Neural cell (in vitro differentiated cells): ENCODE results near the gene LYSMD1. TPM values are rescaled to one million over a fixed set of nuclear protein-coding genes. Genes with fewer than 3 reads are reported as not detected.

Experiments used
- H2AFZ ChIP-seq: fragments of 200-600, 300-800 bp; sonication (generic), shearing (Covaris generic); 2 replicates; pipeline ENCODE4 v1.6.0; 2014; ENCODE audit warnings: low read depth, mild to moderate bottlenecking, antibody characterized with exemption, low read length, moderate library complexity
- H3F3A ChIP-seq: fragments of 200-600 bp; shearing (Covaris generic); 2 replicates; pipeline ENCODE4 v1.6.1; 2016; ENCODE audit warnings: mild to moderate bottlenecking, moderate library complexity, mixed read lengths, antibody characterized with exemption, low read length; ENCODE audit not compliant: insufficient read depth, poor library complexity, severe bottlenecking
- H3K27ac ChIP-seq: fragments of 200-600, 300-800 bp; sonication (generic), shearing (Covaris generic); 2 replicates; pipeline ENCODE4 v1.5.1; 2014; ENCODE audit warnings: mild to moderate bottlenecking, low read length, moderate library complexity
- H3K27me3 ChIP-seq: fragments of 300-800, 200-600 bp; sonication (generic), shearing (Covaris generic); 2 replicates; pipeline ENCODE4 v1.6.0; 2014; ENCODE audit warnings: mild to moderate bottlenecking, low read depth, low read length, moderate library complexity; ENCODE audit not compliant: insufficient read depth
- H3K36me3 ChIP-seq: fragments of 300-800, 200-600 bp; sonication (generic), shearing (Covaris generic); 2 replicates; pipeline ENCODE4 v1.5.1; 2014; ENCODE audit warnings: mild to moderate bottlenecking, antibody characterized with exemption, low read length, moderate library complexity; ENCODE audit not compliant: insufficient read depth
- H3K4me2 ChIP-seq: fragments of 300-800, 200-600 bp; sonication (generic), shearing (Covaris generic); 2 replicates; pipeline ENCODE4 v1.6.0; 2014; ENCODE audit warnings: mild to moderate bottlenecking, low read length
- H3K4me3 ChIP-seq: fragments of 300-800, 200-600 bp; sonication (generic), shearing (Covaris generic); 2 replicates; pipeline ENCODE4 v1.5.1; 2014; ENCODE audit warnings: mild to moderate bottlenecking, low read length, moderate library complexity
- H3K79me2 ChIP-seq: fragments of 200-600 bp; shearing (Covaris generic); replicated peaks from 2 replicates; pipeline ENCODE4 v1.6.0; 2014; ENCODE audit warnings: mild to moderate bottlenecking, low read length, moderate library complexity; ENCODE audit not compliant: insufficient read depth
- H3K9ac ChIP-seq: fragments of 300-800, 200-600 bp; sonication (generic), shearing (Covaris generic); 2 replicates; pipeline ENCODE4 v1.6.1; 2016; ENCODE audit warnings: mild to moderate bottlenecking, low read length, mixed read lengths
- H3K9me2 ChIP-seq: fragments of 200-600 bp; shearing (Covaris generic); 2 replicates; pipeline ENCODE4 v1.6.1; 2016; ENCODE audit warnings: mild to moderate bottlenecking, low read length, mixed read lengths; ENCODE audit not compliant: insufficient read depth
- H3K9me3 ChIP-seq: fragments of 200-600, 300-800 bp; sonication (generic), shearing (Covaris generic); 2 replicates; pipeline ENCODE4 v1.6.1; 2016; ENCODE audit warnings: mild to moderate bottlenecking, mixed run types, low read length, moderate library complexity, mixed read lengths
- H4K20me1 ChIP-seq: fragments of 200-600 bp; shearing (Covaris generic); 2 replicates; pipeline ENCODE4 v1.6.1; 2016; ENCODE audit warnings: mild to moderate bottlenecking, mixed run types; ENCODE audit not compliant: insufficient read depth
- CTCF ChIP-seq: fragments of 450-650 bp; IDR thresholded peaks from 2 replicates; pipeline ENCODE4 v1.5.1; 2014; ENCODE audit warnings: antibody characterized with exemption, mild to moderate bottlenecking, moderate library complexity; ENCODE audit not compliant: poor library complexity, severe bottlenecking
- EP300 ChIP-seq: fragments of 450-650 bp; conservative IDR thresholded peaks from 2 replicates; pipeline ENCODE4 v1.6.1; 2014; ENCODE audit warnings: antibody characterized with exemption, mild to moderate bottlenecking, moderate library complexity; ENCODE audit not compliant: poor library complexity, severe bottlenecking
- EZH2 ChIP-seq: fragments of 200-600, 300-800 bp; shearing (Covaris generic), sonication (generic); IDR thresholded peaks from 2 replicates; pipeline ENCODE4 v1.6.1; 2014; ENCODE audit warnings: antibody characterized with exemption, low read length, borderline replicate concordance, mild to moderate bottlenecking; ENCODE audit not compliant: insufficient read depth, poor library complexity, severe bottlenecking
- MXI1 ChIP-seq: fragments of 450-650 bp; conservative IDR thresholded peaks from 2 replicates; pipeline ENCODE4 v1.6.1; 2014; ENCODE audit warnings: antibody characterized with exemption, mild to moderate bottlenecking; ENCODE audit not compliant: poor library complexity, severe bottlenecking
- POLR2AphosphoS5 ChIP-seq: IDR thresholded peaks from 2 replicates; pipeline ENCODE4 v1.6.1; 2012
- RAD21 ChIP-seq: fragments of 450-650 bp; conservative IDR thresholded peaks from 2 replicates; pipeline ENCODE4 v1.6.1; 2014; ENCODE audit warnings: antibody characterized with exemption, mild to moderate bottlenecking, moderate library complexity
- REST ChIP-seq: IDR thresholded peaks from 2 replicates; pipeline ENCODE4 v1.6.1; 2012; ENCODE audit warnings: borderline replicate concordance
- SMC3 ChIP-seq: fragments of 450-650 bp; conservative IDR thresholded peaks from 2 replicates; pipeline ENCODE4 v1.6.1; 2014; ENCODE audit warnings: antibody characterized with exemption, mild to moderate bottlenecking, moderate library complexity; ENCODE audit not compliant: poor library complexity
- TAF1 ChIP-seq: IDR thresholded peaks from 2 replicates; pipeline ENCODE4 v1.6.1; 2012; ENCODE audit warnings: low read depth
- polyA plus RNA-seq: library from polyadenylated mRNA; depleted of rRNA; stranded (reverse); fragments of >200 nt; gene quantifications from 2 replicates; pipeline ENCODE4 v1.2.3, GENCODE V29; 2014

Gene LYSMD1
- polyA plus RNA-seq, 1 donor from 2014 or later, result 16.0 TPM

GRCh38 chr1:151158326-151158725, 7.4 kb downstream of the LYSMD1 start:
- TF ChIP-seq REST (no peak), TAF1 (no peak), MXI1 (no peak), CTCF (no peak), EP300 (no peak), EZH2 (no peak)
- H3F3A ChIP-seq, result no peaks in the 10 kb centered on the region
- H3K36me3 ChIP-seq, result peaks cover 7% of the 10 kb centered on the region
- no peak overlapping the region for H3K27ac ChIP-seq
- H3K9ac ChIP-seq, result no peak overlapping the region
- H3K79me2 ChIP-seq, result no peaks in the 10 kb centered on the region
- no peaks in the 10 kb centered on the region for H4K20me1 ChIP-seq
- no peak overlapping the region for H3K4me3 ChIP-seq
- H3K9me2 ChIP-seq, result no peaks in the 10 kb centered on the region
- H2AFZ ChIP-seq, result no peak overlapping the region
- H3K9me3 ChIP-seq, result no peaks in the 10 kb centered on the region
- H3K4me2 ChIP-seq, result no peak overlapping the region
- no peaks in the 10 kb centered on the region for H3K27me3 ChIP-seq

- Histone ChIP-seq H3K27me3 (no peaks in the 10 kb centered on the region), H3F3A (no peaks in the 10 kb centered on the region), H4K20me1 (no peaks in the 10 kb centered on the region), H3K4me3 (no peak overlapping the region), H3K4me2 (no peak overlapping the region), H2AFZ (no peak overlapping the region), H3K27ac (no peak overlapping the region), H3K79me2 (no peaks in the 10 kb centered on the region), H3K9ac (no peak overlapping the region), H3K36me3 (peaks cover 7% of the 10 kb centered on the region), H3K9me3 (no peaks in the 10 kb centered on the region), H3K9me2 (no peaks in the 10 kb centered on the region)
- TF ChIP-seq EZH2 (no peak), TAF1 (no peak)
Measured at GRCh38 chr1:151157067-151157531, 8.6 kb downstream of the LYSMD1 start.

- Histone ChIP-seq H3K27me3 (no peaks in the 10 kb centered on the region), H2AFZ (no peak within 1 kb of the TSS), H4K20me1 (no peaks in the 10 kb centered on the region), H3K4me2 (no peak within 1 kb of the TSS), H3K9ac (no peak within 1 kb of the TSS), H3K4me3 (no peak within 1 kb of the TSS), H3K27ac (no peak within 1 kb of the TSS), H3F3A (no peaks in the 10 kb centered on the region), H3K36me3 (peaks cover 7% of the 10 kb centered on the region), H3K79me2 (no peaks in the 10 kb centered on the region), H3K9me2 (no peaks in the 10 kb centered on the region), H3K9me3 (no peaks in the 10 kb centered on the region)
- TF ChIP-seq EP300, result no peak
- no peak for TF ChIP-seq SMC3
- no peak for TF ChIP-seq TAF1
- no peak for TF ChIP-seq EZH2
- TF ChIP-seq MXI1, result no peak
- TF ChIP-seq CTCF, result no peak
- TF ChIP-seq REST, result no peak
- TF ChIP-seq POLR2AphosphoS5, result no peak
- no peak for TF ChIP-seq RAD21
Measured at GRCh38 chr1:151156515-151156819, 9.2 kb downstream of the LYSMD1 start, which contains the start of gene TNFAIP8L2. Gene TNFAIP8L2 (plus strand): TSS chr1:151156649. CDS start chr1:151158698, 2,049 bp downstream.
